HepG2 (cell line): Measurements from ENCODE around the gene GEMIN4. TPM values are rescaled to one million over a fixed set of nuclear protein-coding genes. Genes with fewer than 3 reads are reported as not detected.

Source experiments
- ARID3A ChIP-seq: IDR thresholded peaks from 2 replicates; pipeline ENCODE4 v1.6.1; 2012; ENCODE audit warnings: low read depth, low read length, improper control_type of control experiment
- CBX2 ChIP-seq, 2 experiments: fragments of 200-600 bp in 1 of 2; sonication (generic); formaldehyde crosslinking in 1 of 2; IDR thresholded peaks; 2 replicates each; pipeline versions ENCODE4 v1.7.0 to v1.8.1; 2018 to 2022; ENCODE audit warnings: low read depth in 2 of 2, low read length in 1 of 2, mild to moderate bottlenecking in 1 of 2, missing genetic modification reagents in 1 of 2
- CCDC6 ChIP-seq: sonication (generic); formaldehyde crosslinking; IDR thresholded peaks from 2 replicates; pipeline ENCODE4 v1.8.1; 2022; ENCODE audit warnings: mild to moderate bottlenecking, missing genetic modification reagents, moderate library complexity
- HNF1B ChIP-seq: sonication (generic); formaldehyde crosslinking; IDR thresholded peaks from 2 replicates; pipeline ENCODE4 v1.5.1; 2020; ENCODE audit warnings: mild to moderate bottlenecking, moderate library complexity, missing genetic modification reagents
- IKZF4 ChIP-seq: sonication (generic); formaldehyde crosslinking; IDR thresholded peaks from 2 replicates; pipeline ENCODE4 v1.5.1; 2020; ENCODE audit warnings: borderline replicate concordance, mild to moderate bottlenecking, low read depth, missing genetic modification reagents; ENCODE audit errors: not compliant biosample characterization
- NFIC ChIP-seq: IDR thresholded peaks from 2 replicates; pipeline ENCODE4 v1.6.1; 2012; ENCODE audit warnings: mild to moderate bottlenecking, low read length, inconsistent platforms
- PHF5A ChIP-seq: IDR thresholded peaks from one replicate; pipeline ENCODE4 v1.6.1; 2018; ENCODE audit warnings: low read depth, missing genetic modification reagents; ENCODE audit not compliant: unreplicated experiment
- SIX1 ChIP-seq: sonication (generic); formaldehyde crosslinking; IDR thresholded peaks from 2 replicates; pipeline ENCODE4 v1.4.0; 2020; ENCODE audit warnings: missing genetic modification reagents, borderline replicate concordance
- SMAD9 ChIP-seq: sonication (generic); formaldehyde crosslinking; IDR thresholded peaks from 2 replicates; pipeline ENCODE4 v1.5.1; 2020; ENCODE audit warnings: mild to moderate bottlenecking, missing genetic modification reagents
- SUZ12 ChIP-seq: fragments of 150-350 bp; IDR thresholded peaks from 2 replicates; pipeline ENCODE4 v1.6.1; 2014; ENCODE audit warnings: low read depth, low read length
- SYNCRIP ChIP-seq: fragments of 200-400 bp; formaldehyde crosslinking; IDR thresholded peaks from 2 replicates; pipeline ENCODE4 v1.6.1; 2018; ENCODE audit warnings: mild to moderate bottlenecking, low read depth, low read length; ENCODE audit not compliant: insufficient read depth
- TOPORS ChIP-seq: sonication (generic); formaldehyde crosslinking; IDR thresholded peaks from 2 replicates; pipeline ENCODE4 v1.8.0; 2023; ENCODE audit warnings: mild to moderate bottlenecking, missing genetic modification reagents
- ZFP90 ChIP-seq: sonication (generic); formaldehyde crosslinking; IDR thresholded peaks from 2 replicates; pipeline ENCODE4 v1.8.0; 2022; ENCODE audit warnings: missing genetic modification reagents, mild to moderate bottlenecking, inconsistent platforms, borderline replicate concordance
- ZNF512B ChIP-seq: sonication (generic); formaldehyde crosslinking; IDR thresholded peaks from 2 replicates; pipeline ENCODE4 v1.5.1; 2020; ENCODE audit warnings: missing genetic modification reagents, mild to moderate bottlenecking, borderline replicate concordance
- polyA plus RNA-seq, 8 experiments: library from polyadenylated mRNA; depleted of rRNA in 3 of 8; stranded (reverse) in 7 of 8; unstranded in 1 of 8; fragments of >200 nt; fragmentation: Illumina TruSeq in 4 of 8; extraction: Trizol in 4 of 8; gene quantifications; 2 replicates each; pipeline versions ENCODE4 v1.2.1 to v1.2.3, GENCODE V29; 2011 to 2016; ENCODE audit warnings: low read depth in 4 of 8, missing spikeins in 1 of 8, mixed read lengths in 1 of 8; ENCODE audit not compliant: insufficient read depth in 1 of 8
- total RNA-seq, 5 experiments: library from RNA; depleted of rRNA; stranded (reverse); fragments of >200 nt; fragmentation: Illumina TruSeq; extraction: Trizol; gene quantifications; 2 replicates each; pipeline ENCODE4 v1.2.3, GENCODE V29; 2016; ENCODE audit warnings: low read depth in 1 of 5
- TF ChIP-seq, protein P1 (sequence below): fragments of 450-650 bp; IDR thresholded peaks from 2 replicates; pipeline ENCODE4 v1.6.1; 2017; ENCODE audit warnings: mild to moderate bottlenecking

Gene GEMIN4
- total and polyA plus RNA-seq, 2 of the 13 experiments (the other 11 are each of a cell fraction or from before 2014, with no cell fraction given) = 10.8 to 22.7 TPM

DNA sequence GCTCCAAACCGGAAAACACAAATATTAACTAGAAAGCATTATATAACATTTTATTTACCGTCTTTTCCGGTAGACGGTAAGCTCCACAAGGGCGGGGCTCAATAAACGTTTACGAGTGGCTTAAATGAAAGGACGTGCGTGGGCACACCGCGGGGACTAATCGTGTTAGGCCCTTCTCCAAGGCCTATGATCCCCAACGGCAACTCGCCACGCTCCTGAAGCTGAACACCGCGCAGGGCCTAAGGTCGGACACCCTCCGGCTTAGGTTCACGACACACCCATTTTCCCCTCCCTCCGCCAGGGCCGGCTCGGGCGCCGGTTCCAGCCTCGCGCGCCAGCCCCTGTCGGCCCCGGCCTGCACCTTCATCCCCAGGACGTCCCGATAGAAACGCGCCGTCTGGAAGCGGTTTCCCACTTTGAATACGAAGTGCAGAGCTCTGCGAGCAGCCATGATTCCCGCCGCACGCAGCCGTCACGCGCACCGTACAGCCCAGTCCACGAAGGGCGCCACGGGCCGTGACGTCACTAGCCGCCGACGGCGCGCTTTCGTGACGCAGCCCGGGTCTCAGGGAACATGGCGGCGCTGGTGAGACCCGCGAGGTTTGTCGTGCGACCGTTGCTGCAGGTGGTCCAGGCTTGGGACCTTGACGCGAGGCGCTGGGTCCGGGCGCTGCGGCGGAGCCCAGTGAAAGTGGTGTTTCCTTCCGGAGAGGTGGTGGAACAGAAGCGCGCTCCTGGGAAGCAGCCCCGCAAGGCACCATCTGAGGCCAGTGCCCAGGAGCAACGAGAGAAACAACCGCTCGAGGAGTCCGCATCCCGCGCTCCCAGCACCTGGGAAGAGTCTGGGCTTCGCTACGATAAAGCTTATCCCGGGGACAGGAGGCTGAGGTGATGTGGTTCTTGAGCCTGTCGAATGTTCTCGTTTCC is 30.0 kb upstream of the GEMIN4 start, which contains the start of the genes GLOD4 and MRM3 (continued):
- TF ChIP-seq SUZ12 (no peak), ZFP90 (CRISPR knock-in tag) (peak; percentile 83; the same call in 1 of the 2 replicates), CCDC6 (peak; percentile 98; the same call in 1 of the 2 replicates), PHF5A (CRISPR knock-in tag) (no peak), HNF1B (CRISPR knock-in tag) (peak; percentile 95), ZNF512B (no peak), SYNCRIP (no peak), ARID3A (0 out of 2 replicates have a peak, but pooled peaks have one; percentile 9), SIX1 (CRISPR knock-in tag) (no peak), CBX2 (IDR thresholded peaks at IDR 0.05; ENCODE audit: low read depth, low read length) (no peak), CBX2 (CRISPR knock-in tag; IDR thresholded peaks at IDR 0.05; ENCODE audit: low read depth) (no peak), IKZF4 (CRISPR knock-in tag) (peak; percentile 65), SMAD9 (CRISPR knock-in tag) (no peak), NFIC (no peak), TOPORS (peak; percentile 70; the same call in 1 of the 2 replicates)
- TF ChIP-seq, protein P1, sequence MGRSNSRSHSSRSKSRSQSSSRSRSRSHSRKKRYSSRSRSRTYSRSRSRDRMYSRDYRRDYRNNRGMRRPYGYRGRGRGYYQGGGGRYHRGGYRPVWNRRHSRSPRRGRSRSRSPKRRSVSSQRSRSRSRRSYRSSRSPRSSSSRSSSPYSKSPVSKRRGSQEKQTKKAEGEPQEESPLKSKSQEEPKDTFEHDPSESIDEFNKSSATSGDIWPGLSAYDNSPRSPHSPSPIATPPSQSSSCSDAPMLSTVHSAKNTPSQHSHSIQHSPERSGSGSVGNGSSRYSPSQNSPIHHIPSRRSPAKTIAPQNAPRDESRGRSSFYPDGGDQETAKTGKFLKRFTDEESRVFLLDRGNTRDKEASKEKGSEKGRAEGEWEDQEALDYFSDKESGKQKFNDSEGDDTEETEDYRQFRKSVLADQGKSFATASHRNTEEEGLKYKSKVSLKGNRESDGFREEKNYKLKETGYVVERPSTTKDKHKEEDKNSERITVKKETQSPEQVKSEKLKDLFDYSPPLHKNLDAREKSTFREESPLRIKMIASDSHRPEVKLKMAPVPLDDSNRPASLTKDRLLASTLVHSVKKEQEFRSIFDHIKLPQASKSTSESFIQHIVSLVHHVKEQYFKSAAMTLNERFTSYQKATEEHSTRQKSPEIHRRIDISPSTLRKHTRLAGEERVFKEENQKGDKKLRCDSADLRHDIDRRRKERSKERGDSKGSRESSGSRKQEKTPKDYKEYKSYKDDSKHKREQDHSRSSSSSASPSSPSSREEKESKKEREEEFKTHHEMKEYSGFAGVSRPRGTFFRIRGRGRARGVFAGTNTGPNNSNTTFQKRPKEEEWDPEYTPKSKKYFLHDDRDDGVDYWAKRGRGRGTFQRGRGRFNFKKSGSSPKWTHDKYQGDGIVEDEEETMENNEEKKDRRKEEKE = no peak
